ENCODE measurements around the gene CPOX. TPM values are rescaled to one million over a fixed set of nuclear protein-coding genes. Genes with fewer than 3 reads are reported as not detected.

The CPOX gene
- total RNA-seq, 1 experiment from 2014 or later = 24.7 TPM

DNA sequence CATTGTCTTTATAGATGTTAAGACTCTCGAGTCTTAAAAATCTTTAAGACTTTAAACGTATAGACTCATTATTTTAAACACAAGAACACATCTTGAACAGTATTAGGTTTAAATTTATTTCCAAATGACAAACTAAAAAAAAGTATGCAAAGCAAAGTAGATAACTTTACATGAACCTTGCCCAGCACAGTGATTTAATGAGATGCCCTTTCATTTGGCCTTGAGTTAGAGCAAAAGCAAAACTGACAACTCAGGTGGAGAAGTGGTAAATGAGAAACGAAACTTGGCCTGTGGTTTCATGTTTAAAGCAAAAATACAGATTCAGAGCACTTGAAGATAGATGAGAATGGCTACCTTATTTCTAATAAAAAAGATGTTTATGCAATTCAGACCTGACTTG lies 53.1 kb downstream of the CPOX start:
- no peak overlapping the region for H3K27ac ChIP-seq (ENCODE audit: insufficient read length, low read depth, low read length)
- no peak for DNase-seq
- H2AFZ ChIP-seq (ENCODE audit: low read length) = no peak overlapping the region
- Mint-ChIP-seq H3K36me3 (ENCODE audit: insufficient read depth in 1 of 3, low read depth in 3 of 3) (no peaks in the 10 kb centered on the region), H3K4me1 (peaks cover 6 to 7% of the 10 kb centered on the region in 2 experiments), H3K27ac (no peak overlapping the region), H3K27me3 (ENCODE audit: low read depth) (no peaks in the 10 kb centered on the region), H3K9me3 (no peaks in the 10 kb centered on the region), H3K4me3 (no peak overlapping the region)
- no peak overlapping the region for H3K14ac ChIP-seq (ENCODE audit: insufficient read depth, low read length)
- no peak overlapping the region for H3T11ph ChIP-seq (ENCODE audit: low read length)
- no peak overlapping the region for H2BK20ac ChIP-seq (ENCODE audit: low read depth, low read length, poor library complexity, severe bottlenecking)
- H3K23me2 ChIP-seq (ENCODE audit: insufficient read length, low read depth, low read length, poor library complexity, severe bottlenecking) = no peaks in the 10 kb centered on the region
- H2BK12ac ChIP-seq (ENCODE audit: insufficient read length, low read depth, low read length) = no peak overlapping the region
- no peaks in the 10 kb centered on the region for H3K79me1 ChIP-seq (ENCODE audit: insufficient read depth, low read depth, low read length, poor library complexity, severe bottlenecking)
- no peak overlapping the region for H2BK120ac ChIP-seq (ENCODE audit: low read depth, low read length, poor library complexity, severe bottlenecking)
- H3K4me2 ChIP-seq (ENCODE audit: insufficient read depth, insufficient read length, low read length) = no peak overlapping the region
- no peak overlapping the region for H2BK15ac ChIP-seq (ENCODE audit: low read depth, low read length)
- H3K4me1 ChIP-seq (ENCODE audit: insufficient read depth, low read length) = no peaks in the 10 kb centered on the region; the same call in 1 of the 2 replicates
- H3K56ac ChIP-seq (ENCODE audit: insufficient read length, low read depth, low read length) = no peak overlapping the region
- no peak overlapping the region for H4K8ac ChIP-seq (replicated peaks; ENCODE audit: insufficient read length, low read depth, low read length)
- no peak overlapping the region for H3K9ac ChIP-seq (ENCODE audit: extremely low read depth, insufficient read length, low read length)
- H3K9me3 ChIP-seq (ENCODE audit: control insufficient read depth, low read depth, low read length) = no peaks in the 10 kb centered on the region
- H3K27me3 ChIP-seq (ENCODE audit: insufficient read depth, low read length) = no peaks in the 10 kb centered on the region
- H3K18ac ChIP-seq (ENCODE audit: insufficient read length, low read depth, low read length) = no peak overlapping the region
- TF ChIP-seq, protein P1, sequence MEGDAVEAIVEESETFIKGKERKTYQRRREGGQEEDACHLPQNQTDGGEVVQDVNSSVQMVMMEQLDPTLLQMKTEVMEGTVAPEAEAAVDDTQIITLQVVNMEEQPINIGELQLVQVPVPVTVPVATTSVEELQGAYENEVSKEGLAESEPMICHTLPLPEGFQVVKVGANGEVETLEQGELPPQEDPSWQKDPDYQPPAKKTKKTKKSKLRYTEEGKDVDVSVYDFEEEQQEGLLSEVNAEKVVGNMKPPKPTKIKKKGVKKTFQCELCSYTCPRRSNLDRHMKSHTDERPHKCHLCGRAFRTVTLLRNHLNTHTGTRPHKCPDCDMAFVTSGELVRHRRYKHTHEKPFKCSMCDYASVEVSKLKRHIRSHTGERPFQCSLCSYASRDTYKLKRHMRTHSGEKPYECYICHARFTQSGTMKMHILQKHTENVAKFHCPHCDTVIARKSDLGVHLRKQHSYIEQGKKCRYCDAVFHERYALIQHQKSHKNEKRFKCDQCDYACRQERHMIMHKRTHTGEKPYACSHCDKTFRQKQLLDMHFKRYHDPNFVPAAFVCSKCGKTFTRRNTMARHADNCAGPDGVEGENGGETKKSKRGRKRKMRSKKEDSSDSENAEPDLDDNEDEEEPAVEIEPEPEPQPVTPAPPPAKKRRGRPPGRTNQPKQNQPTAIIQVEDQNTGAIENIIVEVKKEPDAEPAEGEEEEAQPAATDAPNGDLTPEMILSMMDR (conservative IDR thresholded peaks at IDR 0.05) = no peak
- no peak overlapping the region for H4K91ac ChIP-seq (ENCODE audit: insufficient read length, low read depth, low read length)
- H2AK5ac ChIP-seq (ENCODE audit: insufficient read length, low read length) = no peak overlapping the region
- no peak overlapping the region for H3K4ac ChIP-seq (ENCODE audit: low read depth, low read length)
- no CpG with 5 or more reads among the region's 3 CpGs for WGBS (ENCODE audit: extremely low coverage, insufficient read length, low lambda C conversion rate)
- no peak overlapping the region for H2BK5ac ChIP-seq (ENCODE audit: insufficient read length, low read length)
- no peak overlapping the region for H4K5ac ChIP-seq (ENCODE audit: insufficient read length, low read depth, low read length)
- no peaks in the 10 kb centered on the region for H3K79me2 ChIP-seq (ENCODE audit: insufficient read depth, low read length)
- no peaks in the 10 kb centered on the region for H4K20me1 ChIP-seq (ENCODE audit: control insufficient read depth, insufficient read depth, insufficient read length)
- no peak overlapping the region for H3K23ac ChIP-seq (ENCODE audit: insufficient read length, low read depth, low read length)

Measured in H9 (cell line).